Ishikawa (cell line): ENCODE data around the gene HIC1.

ENCODE experiments used
- CEBPB ChIP-seq: IDR thresholded peaks from 2 replicates; pipeline ENCODE4 v1.6.1; 2012
- CREB1 ChIP-seq: IDR thresholded peaks from 2 replicates; pipeline ENCODE4 v1.6.1; 2012; ENCODE audit warnings: low read depth
- EGR1 ChIP-seq: IDR thresholded peaks from 2 replicates; pipeline ENCODE4 v1.6.1; 2012
- EP300 ChIP-seq: IDR thresholded peaks from 2 replicates; pipeline ENCODE4 v1.6.1; 2012; ENCODE audit warnings: borderline replicate concordance
- FOXM1 ChIP-seq: IDR thresholded peaks from 2 replicates; pipeline ENCODE4 v1.6.1; 2012; ENCODE audit warnings: low read depth, borderline replicate concordance
- MAX ChIP-seq: IDR thresholded peaks from 2 replicates; pipeline ENCODE4 v1.6.1; 2012
- NFIC ChIP-seq: IDR thresholded peaks from 2 replicates; pipeline ENCODE4 v1.6.1; 2012
- RAD21 ChIP-seq: IDR thresholded peaks from 2 replicates; pipeline ENCODE4 v1.6.1; 2012; ENCODE audit warnings: low read depth
- REST ChIP-seq: IDR thresholded peaks from 2 replicates; pipeline ENCODE4 v1.6.1; 2012; ENCODE audit warnings: low read depth, mild to moderate bottlenecking
- TAF1 ChIP-seq: IDR thresholded peaks from 2 replicates; pipeline ENCODE4 v1.6.1; 2012; ENCODE audit warnings: low read depth, mild to moderate bottlenecking
- TCF12 ChIP-seq: IDR thresholded peaks from 2 replicates; pipeline ENCODE4 v1.6.1; 2012; ENCODE audit warnings: low read depth
- TEAD4 ChIP-seq: IDR thresholded peaks from 2 replicates; pipeline ENCODE4 v1.6.1; 2012
- USF1 ChIP-seq: IDR thresholded peaks from 2 replicates; pipeline ENCODE4 v1.6.1; 2012
- YY1 ChIP-seq: IDR thresholded peaks from 2 replicates; pipeline ENCODE4 v1.6.1; 2012; ENCODE audit warnings: low read depth
- ZBTB7A ChIP-seq: IDR thresholded peaks from 2 replicates; pipeline ENCODE4 v1.6.1; 2012; ENCODE audit warnings: low read depth

HIC1 gene

GRCh38 chr17:2042390-2042847 is 12.5 kb upstream of the HIC1 start:
- TF ChIP-seq ZBTB7A: peak; percentile 23; the same call in 1 of the 2 replicates
- TF ChIP-seq NFIC: no peak

- no peak for TF ChIP-seq USF1
- no peak for TF ChIP-seq MAX
- TF ChIP-seq TAF1: no peak
- TF ChIP-seq YY1: no peak
- TF ChIP-seq NFIC: no peak
- TF ChIP-seq REST: no peak
- no peak for TF ChIP-seq TEAD4
- no peak for TF ChIP-seq TCF12
- TF ChIP-seq RAD21: no peak
- TF ChIP-seq EP300: no peak
These were observed 12.0 kb upstream of the HIC1 start for GRCh38 chr17:2042933-2043332.

- TF ChIP-seq YY1: no peak
- TF ChIP-seq REST: no peak
- TF ChIP-seq CEBPB: no peak
- no peak for TF ChIP-seq MAX
- no peak for TF ChIP-seq ZBTB7A
- no peak for TF ChIP-seq TEAD4
These were observed 11.1 kb upstream of the HIC1 start for GRCh38 chr17:2043785-2044184.

- TF ChIP-seq FOXM1 (no peak), MAX (no peak), NFIC (no peak), TAF1 (no peak), TCF12 (no peak), YY1 (no peak), CREB1 (no peak), RAD21 (no peak), TEAD4 (no peak), EGR1 (no peak), CEBPB (no peak), ZBTB7A (no peak), USF1 (no peak), EP300 (no peak)
These were observed 10.5 kb upstream of the HIC1 start for GRCh38 chr17:2044263-2044894.

- TF ChIP-seq CEBPB: no peak
- no peak for TF ChIP-seq EP300
- no peak for TF ChIP-seq USF1
- no peak for TF ChIP-seq TEAD4
- no peak for TF ChIP-seq TCF12
- no peak for TF ChIP-seq REST
These were observed 7.3 kb upstream of the HIC1 start for GRCh38 chr17:2047590-2047989.
